PFSK-1 (cell line): ENCODE data around the gene SLC10A6.

Source experiments
- POLR2AphosphoS5 ChIP-seq: IDR thresholded peaks from 2 replicates; pipeline ENCODE4 v1.6.1; 2012; ENCODE audit warnings: low read depth, mild to moderate bottlenecking, control low read depth, low read length, moderate library complexity
- SIN3A ChIP-seq: IDR thresholded peaks from 2 replicates; pipeline ENCODE4 v1.6.1; 2012; ENCODE audit warnings: mild to moderate bottlenecking, low read length, moderate library complexity, borderline replicate concordance; ENCODE audit not compliant: insufficient read depth
- TAF1 ChIP-seq: IDR thresholded peaks from 2 replicates; pipeline ENCODE4 v1.6.1; 2012; ENCODE audit warnings: low read length, control low read depth, borderline replicate concordance; ENCODE audit not compliant: insufficient read depth
- TF ChIP-seq, protein P1 (sequence below), 2 experiments: IDR thresholded peaks; 2 replicates each; pipeline versions ENCODE4 v1.6.1 to v1.8.0; 2011 to 2012; ENCODE audit warnings: low read depth in 2 of 2, low read length in 2 of 2, control low read depth in 1 of 2, inconsistent platforms in 1 of 2, mild to moderate bottlenecking in 1 of 2, moderate library complexity in 1 of 2; ENCODE audit not compliant: insufficient read depth in 1 of 2

- TF ChIP-seq, protein P1, sequence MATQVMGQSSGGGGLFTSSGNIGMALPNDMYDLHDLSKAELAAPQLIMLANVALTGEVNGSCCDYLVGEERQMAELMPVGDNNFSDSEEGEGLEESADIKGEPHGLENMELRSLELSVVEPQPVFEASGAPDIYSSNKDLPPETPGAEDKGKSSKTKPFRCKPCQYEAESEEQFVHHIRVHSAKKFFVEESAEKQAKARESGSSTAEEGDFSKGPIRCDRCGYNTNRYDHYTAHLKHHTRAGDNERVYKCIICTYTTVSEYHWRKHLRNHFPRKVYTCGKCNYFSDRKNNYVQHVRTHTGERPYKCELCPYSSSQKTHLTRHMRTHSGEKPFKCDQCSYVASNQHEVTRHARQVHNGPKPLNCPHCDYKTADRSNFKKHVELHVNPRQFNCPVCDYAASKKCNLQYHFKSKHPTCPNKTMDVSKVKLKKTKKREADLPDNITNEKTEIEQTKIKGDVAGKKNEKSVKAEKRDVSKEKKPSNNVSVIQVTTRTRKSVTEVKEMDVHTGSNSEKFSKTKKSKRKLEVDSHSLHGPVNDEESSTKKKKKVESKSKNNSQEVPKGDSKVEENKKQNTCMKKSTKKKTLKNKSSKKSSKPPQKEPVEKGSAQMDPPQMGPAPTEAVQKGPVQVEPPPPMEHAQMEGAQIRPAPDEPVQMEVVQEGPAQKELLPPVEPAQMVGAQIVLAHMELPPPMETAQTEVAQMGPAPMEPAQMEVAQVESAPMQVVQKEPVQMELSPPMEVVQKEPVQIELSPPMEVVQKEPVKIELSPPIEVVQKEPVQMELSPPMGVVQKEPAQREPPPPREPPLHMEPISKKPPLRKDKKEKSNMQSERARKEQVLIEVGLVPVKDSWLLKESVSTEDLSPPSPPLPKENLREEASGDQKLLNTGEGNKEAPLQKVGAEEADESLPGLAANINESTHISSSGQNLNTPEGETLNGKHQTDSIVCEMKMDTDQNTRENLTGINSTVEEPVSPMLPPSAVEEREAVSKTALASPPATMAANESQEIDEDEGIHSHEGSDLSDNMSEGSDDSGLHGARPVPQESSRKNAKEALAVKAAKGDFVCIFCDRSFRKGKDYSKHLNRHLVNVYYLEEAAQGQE (IDR thresholded peaks at IDR 0.05; ENCODE audit: insufficient read depth in 1 of 2, low read depth in 2 of 2, low read length in 2 of 2), result no peak
- TF ChIP-seq POLR2AphosphoS5, result no peak
- no peak for TF ChIP-seq TAF1
- TF ChIP-seq SIN3A, result no peak
Observed at GRCh38 chr4:86894455-86894854, 45.3 kb upstream of the SLC10A6 start.
